ENCODE data around the gene EID1.

EID1 gene

DNA sequence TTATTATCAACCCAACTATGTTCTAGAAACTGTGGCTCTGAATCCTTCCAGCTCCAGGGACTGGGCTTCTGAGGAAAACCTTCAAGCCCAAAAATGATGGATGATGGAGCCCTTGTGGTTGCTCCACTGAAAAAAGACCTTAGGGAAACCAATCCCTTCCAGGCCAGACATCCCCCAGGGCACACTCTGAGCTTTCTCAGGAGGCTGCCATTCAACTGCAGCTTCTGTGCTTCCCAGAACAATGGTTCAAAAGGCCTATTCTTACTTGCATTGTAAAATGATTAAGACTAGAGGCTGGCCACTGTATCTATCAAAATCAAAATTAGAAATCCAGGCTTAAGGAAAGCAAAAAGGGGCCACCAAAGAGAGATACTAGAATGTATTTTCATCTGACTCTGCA is 27.3 kb downstream of the EID1 start:
- Histone ChIP-seq H3K9me3 (ENCODE audit: control insufficient read depth, insufficient read depth, low read depth, low read length) (no peaks in the 10 kb centered on the region), H3K27ac (ENCODE audit: extremely low read depth, low read depth, low read length) (no peak overlapping the region), H3K4me1 (ENCODE audit: control insufficient read depth, insufficient read depth, low read length) (no peaks in the 10 kb centered on the region), H3K4me3 (ENCODE audit: low read depth, low read length) (no peak overlapping the region), H3K36me3 (ENCODE audit: control insufficient read depth in 2 of 2, insufficient read depth in 1 of 2, low read length in 2 of 2) (no peaks in the 10 kb centered on the region)
- POLR2A ChIA-PET: no interaction called here
- CTCF ChIA-PET: no interaction called here
- TF ChIP-seq, protein P1, sequence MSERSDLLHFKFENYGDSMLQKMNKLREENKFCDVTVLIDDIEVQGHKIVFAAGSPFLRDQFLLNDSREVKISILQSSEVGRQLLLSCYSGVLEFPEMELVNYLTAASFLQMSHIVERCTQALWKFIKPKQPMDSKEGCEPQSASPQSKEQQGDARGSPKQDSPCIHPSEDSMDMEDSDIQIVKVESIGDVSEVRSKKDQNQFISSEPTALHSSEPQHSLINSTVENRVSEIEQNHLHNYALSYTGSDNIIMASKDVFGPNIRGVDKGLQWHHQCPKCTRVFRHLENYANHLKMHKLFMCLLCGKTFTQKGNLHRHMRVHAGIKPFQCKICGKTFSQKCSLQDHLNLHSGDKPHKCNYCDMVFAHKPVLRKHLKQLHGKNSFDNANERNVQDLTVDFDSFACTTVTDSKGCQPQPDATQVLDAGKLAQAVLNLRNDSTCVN (tag by site-specific recombination; optimal IDR thresholded peaks at IDR 0.05): no peak
- TF ChIP-seq ZBTB48 (tag by site-specific recombination; IDR thresholded peaks at IDR 0.05): no peak
- TF ChIP-seq, protein P2, sequence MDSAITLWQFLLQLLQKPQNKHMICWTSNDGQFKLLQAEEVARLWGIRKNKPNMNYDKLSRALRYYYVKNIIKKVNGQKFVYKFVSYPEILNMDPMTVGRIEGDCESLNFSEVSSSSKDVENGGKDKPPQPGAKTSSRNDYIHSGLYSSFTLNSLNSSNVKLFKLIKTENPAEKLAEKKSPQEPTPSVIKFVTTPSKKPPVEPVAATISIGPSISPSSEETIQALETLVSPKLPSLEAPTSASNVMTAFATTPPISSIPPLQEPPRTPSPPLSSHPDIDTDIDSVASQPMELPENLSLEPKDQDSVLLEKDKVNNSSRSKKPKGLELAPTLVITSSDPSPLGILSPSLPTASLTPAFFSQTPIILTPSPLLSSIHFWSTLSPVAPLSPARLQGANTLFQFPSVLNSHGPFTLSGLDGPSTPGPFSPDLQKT (IDR thresholded peaks at IDR 0.05; ENCODE audit: borderline replicate concordance, low read depth, low read length): no peak

DNA sequence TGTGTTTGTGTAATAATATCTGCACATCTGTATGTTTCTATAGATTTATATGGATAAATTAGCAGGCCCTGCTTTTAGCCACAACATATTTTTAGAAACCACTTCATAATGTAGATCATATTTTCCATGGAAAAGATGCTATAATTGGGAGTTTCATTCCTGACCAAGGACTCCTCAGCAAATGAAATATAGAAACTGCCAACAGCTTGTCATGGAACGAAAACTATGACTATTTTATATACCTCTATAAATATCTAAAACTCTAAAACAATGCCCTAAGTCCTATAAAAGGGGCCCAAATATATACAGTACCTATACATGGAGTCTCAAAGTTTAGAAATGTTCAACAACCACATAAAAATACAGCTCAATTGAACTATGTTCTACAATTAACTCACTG is 27.9 kb downstream of the EID1 start:
- no peak overlapping the region for H3K27ac ChIP-seq (ENCODE audit: extremely low read depth, low read depth, low read length)
- no peaks in the 10 kb centered on the region for H3K9me3 ChIP-seq (ENCODE audit: control insufficient read depth, insufficient read depth, low read depth, low read length)
- no peaks in the 10 kb centered on the region for H3K4me1 ChIP-seq (ENCODE audit: control insufficient read depth, insufficient read depth, low read length)
- ChIA-PET POLR2A (no interaction called here), CTCF (no interaction called here)
- no peaks in the 10 kb centered on the region for H3K36me3 ChIP-seq (ENCODE audit: control insufficient read depth in 2 of 2, insufficient read depth in 1 of 2, low read length in 2 of 2)
- TF ChIP-seq, protein P3, sequence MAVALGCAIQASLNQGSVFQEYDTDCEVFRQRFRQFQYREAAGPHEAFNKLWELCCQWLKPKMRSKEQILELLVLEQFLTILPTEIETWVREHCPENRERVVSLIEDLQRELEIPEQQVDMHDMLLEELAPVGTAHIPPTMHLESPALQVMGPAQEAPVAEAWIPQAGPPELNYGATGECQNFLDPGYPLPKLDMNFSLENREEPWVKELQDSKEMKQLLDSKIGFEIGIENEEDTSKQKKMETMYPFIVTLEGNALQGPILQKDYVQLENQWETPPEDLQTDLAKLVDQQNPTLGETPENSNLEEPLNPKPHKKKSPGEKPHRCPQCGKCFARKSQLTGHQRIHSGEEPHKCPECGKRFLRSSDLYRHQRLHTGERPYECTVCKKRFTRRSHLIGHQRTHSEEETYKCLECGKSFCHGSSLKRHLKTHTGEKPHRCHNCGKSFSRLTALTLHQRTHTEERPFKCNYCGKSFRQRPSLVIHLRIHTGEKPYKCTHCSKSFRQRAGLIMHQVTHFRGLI (tag by site-specific recombination; IDR thresholded peaks at IDR 0.05): no peak
- TF ChIP-seq ZNF426 (tag by site-specific recombination; IDR thresholded peaks at IDR 0.05): no peak
- no peak for TF ChIP-seq ZNF776 (tag by site-specific recombination; IDR thresholded peaks at IDR 0.05; ENCODE audit: borderline replicate concordance)
- TF ChIP-seq, protein P4, sequence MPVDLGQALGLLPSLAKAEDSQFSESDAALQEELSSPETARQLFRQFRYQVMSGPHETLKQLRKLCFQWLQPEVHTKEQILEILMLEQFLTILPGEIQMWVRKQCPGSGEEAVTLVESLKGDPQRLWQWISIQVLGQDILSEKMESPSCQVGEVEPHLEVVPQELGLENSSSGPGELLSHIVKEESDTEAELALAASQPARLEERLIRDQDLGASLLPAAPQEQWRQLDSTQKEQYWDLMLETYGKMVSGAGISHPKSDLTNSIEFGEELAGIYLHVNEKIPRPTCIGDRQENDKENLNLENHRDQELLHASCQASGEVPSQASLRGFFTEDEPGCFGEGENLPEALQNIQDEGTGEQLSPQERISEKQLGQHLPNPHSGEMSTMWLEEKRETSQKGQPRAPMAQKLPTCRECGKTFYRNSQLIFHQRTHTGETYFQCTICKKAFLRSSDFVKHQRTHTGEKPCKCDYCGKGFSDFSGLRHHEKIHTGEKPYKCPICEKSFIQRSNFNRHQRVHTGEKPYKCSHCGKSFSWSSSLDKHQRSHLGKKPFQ (tag by site-specific recombination; IDR thresholded peaks at IDR 0.05): no peak
- TF ChIP-seq, protein P5, sequence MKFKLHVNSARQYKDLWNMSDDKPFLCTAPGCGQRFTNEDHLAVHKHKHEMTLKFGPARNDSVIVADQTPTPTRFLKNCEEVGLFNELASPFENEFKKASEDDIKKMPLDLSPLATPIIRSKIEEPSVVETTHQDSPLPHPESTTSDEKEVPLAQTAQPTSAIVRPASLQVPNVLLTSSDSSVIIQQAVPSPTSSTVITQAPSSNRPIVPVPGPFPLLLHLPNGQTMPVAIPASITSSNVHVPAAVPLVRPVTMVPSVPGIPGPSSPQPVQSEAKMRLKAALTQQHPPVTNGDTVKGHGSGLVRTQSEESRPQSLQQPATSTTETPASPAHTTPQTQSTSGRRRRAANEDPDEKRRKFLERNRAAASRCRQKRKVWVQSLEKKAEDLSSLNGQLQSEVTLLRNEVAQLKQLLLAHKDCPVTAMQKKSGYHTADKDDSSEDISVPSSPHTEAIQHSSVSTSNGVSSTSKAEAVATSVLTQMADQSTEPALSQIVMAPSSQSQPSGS (tag by site-specific recombination; IDR thresholded peaks at IDR 0.05; ENCODE audit: low read depth): no peak
- TF ChIP-seq ZNF843 (tag by site-specific recombination; IDR thresholded peaks at IDR 0.05): no peak
- TF ChIP-seq ZNF366 (tag by site-specific recombination; conservative IDR thresholded peaks at IDR 0.05): no peak
- TF ChIP-seq SP7 (tag by site-specific recombination; IDR thresholded peaks at IDR 0.05): no peak
- TF ChIP-seq ZNF174 (tag by site-specific recombination; IDR thresholded peaks at IDR 0.05): no peak
- TF ChIP-seq GLI4 (tag by site-specific recombination; IDR thresholded peaks at IDR 0.05): no peak
- TF ChIP-seq OVOL3 (tag by site-specific recombination; IDR thresholded peaks at IDR 0.05): no peak
- no peak for TF ChIP-seq ZNF394 (tag by site-specific recombination; IDR thresholded peaks at IDR 0.05; ENCODE audit: borderline replicate concordance)
- TF ChIP-seq ZNF544 (tag by site-specific recombination; IDR thresholded peaks at IDR 0.05): no peak
- TF ChIP-seq, protein P6, sequence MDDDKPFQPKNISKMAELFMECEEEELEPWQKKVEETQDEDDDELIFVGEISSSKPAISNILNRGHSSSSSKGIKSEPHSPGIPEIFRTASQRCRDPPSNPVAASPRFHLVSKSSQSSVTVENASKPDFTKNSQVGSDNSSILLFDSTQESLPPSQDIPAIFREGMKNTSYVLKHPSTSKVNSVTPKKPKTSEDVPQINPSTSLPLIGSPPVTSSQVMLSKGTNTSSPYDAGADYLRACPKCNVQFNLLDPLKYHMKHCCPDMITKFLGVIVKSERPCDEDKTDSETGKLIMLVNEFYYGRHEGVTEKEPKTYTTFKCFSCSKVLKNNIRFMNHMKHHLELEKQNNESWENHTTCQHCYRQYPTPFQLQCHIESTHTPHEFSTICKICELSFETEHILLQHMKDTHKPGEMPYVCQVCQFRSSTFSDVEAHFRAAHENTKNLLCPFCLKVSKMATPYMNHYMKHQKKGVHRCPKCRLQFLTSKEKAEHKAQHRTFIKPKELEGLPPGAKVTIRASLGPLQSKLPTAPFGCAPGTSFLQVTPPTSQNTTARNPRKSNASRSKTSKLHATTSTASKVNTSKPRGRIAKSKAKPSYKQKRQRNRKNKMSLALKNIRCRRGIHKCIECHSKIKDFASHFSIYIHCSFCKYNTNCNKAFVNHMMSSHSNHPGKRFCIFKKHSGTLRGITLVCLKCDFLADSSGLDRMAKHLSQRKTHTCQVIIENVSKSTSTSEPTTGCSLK (tag by site-specific recombination; IDR thresholded peaks at IDR 0.05): no peak
- TF ChIP-seq, protein P7, sequence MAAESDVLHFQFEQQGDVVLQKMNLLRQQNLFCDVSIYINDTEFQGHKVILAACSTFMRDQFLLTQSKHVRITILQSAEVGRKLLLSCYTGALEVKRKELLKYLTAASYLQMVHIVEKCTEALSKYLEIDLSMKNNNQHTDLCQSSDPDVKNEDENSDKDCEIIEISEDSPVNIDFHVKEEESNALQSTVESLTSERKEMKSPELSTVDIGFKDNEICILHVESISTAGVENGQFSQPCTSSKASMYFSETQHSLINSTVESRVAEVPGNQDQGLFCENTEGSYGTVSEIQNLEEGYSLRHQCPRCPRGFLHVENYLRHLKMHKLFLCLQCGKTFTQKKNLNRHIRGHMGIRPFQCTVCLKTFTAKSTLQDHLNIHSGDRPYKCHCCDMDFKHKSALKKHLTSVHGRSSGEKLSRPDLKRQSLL (tag by site-specific recombination; IDR thresholded peaks at IDR 0.05): no peak
- TF ChIP-seq SP2 (tag by site-specific recombination; IDR thresholded peaks at IDR 0.05): no peak
- TF ChIP-seq, protein P8, sequence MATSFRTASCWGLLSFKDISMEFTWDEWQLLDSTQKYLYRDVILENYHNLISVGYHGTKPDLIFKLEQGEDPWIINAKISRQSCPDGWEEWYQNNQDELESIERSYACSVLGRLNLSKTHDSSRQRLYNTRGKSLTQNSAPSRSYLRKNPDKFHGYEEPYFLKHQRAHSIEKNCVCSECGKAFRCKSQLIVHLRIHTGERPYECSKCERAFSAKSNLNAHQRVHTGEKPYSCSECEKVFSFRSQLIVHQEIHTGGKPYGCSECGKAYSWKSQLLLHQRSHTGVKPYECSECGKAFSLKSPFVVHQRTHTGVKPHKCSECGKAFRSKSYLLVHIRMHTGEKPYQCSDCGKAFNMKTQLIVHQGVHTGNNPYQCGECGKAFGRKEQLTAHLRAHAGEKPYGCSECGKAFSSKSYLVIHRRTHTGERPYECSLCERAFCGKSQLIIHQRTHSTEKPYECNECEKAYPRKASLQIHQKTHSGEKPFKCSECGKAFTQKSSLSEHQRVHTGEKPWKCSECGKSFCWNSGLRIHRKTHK (tag by site-specific recombination; IDR thresholded peaks at IDR 0.05): no peak
- TF ChIP-seq FEZF1 (tag by site-specific recombination; IDR thresholded peaks at IDR 0.05): no peak
- H3K4me3 ChIP-seq (ENCODE audit: low read depth, low read length): no peak overlapping the region
